ENCODE data around the gene GAP43.

The GAP43 gene

GRCh38 chr3:115663414-115663813 is 40.1 kb downstream of the GAP43 start:
- DNase-seq = no peak

- DNase-seq = no peak
These were observed 42.8 kb downstream of the GAP43 start for GRCh38 chr3:115666081-115666480.

GRCh38 chr3:115666920-115667737 is 43.8 kb downstream of the GAP43 start:
- DNase-seq = no peak

GRCh38 chr3:115667738-115668065 is 44.4 kb downstream of the GAP43 start:
- DNase-seq = no peak

- no peak for DNase-seq
These were observed 47.6 kb downstream of the GAP43 start for GRCh38 chr3:115670911-115671310.

- no peak for DNase-seq
These were observed 48.6 kb downstream of the GAP43 start for GRCh38 chr3:115671761-115672455.

- no peak for DNase-seq
These were observed 50.6 kb downstream of the GAP43 start for GRCh38 chr3:115673881-115674280.

- DNase-seq = no peak
These were observed 53.0 kb downstream of the GAP43 start for GRCh38 chr3:115676336-115676735.

- peak; percentile 14 for DNase-seq
These were observed 57.6 kb downstream of the GAP43 start for GRCh38 chr3:115680803-115681345.

GRCh38 chr3:115681736-115682135 is 58.4 kb downstream of the GAP43 start:
- DNase-seq = no peak

- no peak for DNase-seq
These were observed 60.0 kb downstream of the GAP43 start for GRCh38 chr3:115683305-115683704.

GRCh38 chr3:115683773-115684172 is 60.5 kb downstream of the GAP43 start:
- DNase-seq = no peak

GRCh38 chr3:115685097-115685496 is 61.8 kb downstream of the GAP43 start:
- no peak for DNase-seq

- DNase-seq = no peak
These were observed 64.4 kb downstream of the GAP43 start for GRCh38 chr3:115687721-115688120.

- no peak for DNase-seq
These were observed 65.1 kb downstream of the GAP43 start for GRCh38 chr3:115688418-115688817.

- no peak for DNase-seq
These were observed 66.6 kb downstream of the GAP43 start for GRCh38 chr3:115689928-115690327.

- DNase-seq = no peak
These were observed 68.7 kb downstream of the GAP43 start for GRCh38 chr3:115691964-115692363.

- peak; percentile 87 for DNase-seq
These were observed 69.7 kb downstream of the GAP43 start for GRCh38 chr3:115692887-115693524.

- DNase-seq = no peak
These were observed 70.6 kb downstream of the GAP43 start for GRCh38 chr3:115693868-115694267.

GRCh38 chr3:115695090-115695489 is 71.8 kb downstream of the GAP43 start:
- DNase-seq = no peak

- DNase-seq = no peak
These were observed 74.1 kb downstream of the GAP43 start for GRCh38 chr3:115697263-115698053.

- no peak for DNase-seq
These were observed 75.7 kb downstream of the GAP43 start for GRCh38 chr3:115698851-115699591.

All from hematopoietic multipotent progenitor cell treated with erythropoietin and hydrocortisone succinate and interleukin-3 and kit ligand, for 6 days (in vitro differentiated cells).